ENCODE measurements around the gene CMAS.
A peak's percentile ranks its signal among the peaks of the same experiment; 100 is the strongest.
"Not testable (repeated sequence)": the region's sequence is repeated elsewhere in the genome, so short reads cannot be mapped to it uniquely, and the experiment has no call there.

Gene CMAS

GRCh38 chr12:22047494-22047893, 1.5 kb downstream of the CMAS start:
- DNase-seq (ENCODE audit: low read depth in 2 of 2): no peak

GRCh38 chr12:22048351-22049041, 2.5 kb downstream of the CMAS start:
- DNase-seq (ENCODE audit: low read depth in 2 of 2): no peak

GRCh38 chr12:22050078-22050477, 4.1 kb downstream of the CMAS start:
- no peak for DNase-seq (ENCODE audit: low read depth in 2 of 2)

GRCh38 chr12:22051114-22051698, 5.2 kb downstream of the CMAS start:
- DNase-seq (ENCODE audit: low read depth in 2 of 2): no peak

- DNase-seq (ENCODE audit: low read depth in 2 of 2): not testable (repeated sequence)
Measured at GRCh38 chr12:22052994-22053393, 7.0 kb downstream of the CMAS start.

GRCh38 chr12:22054155-22054554, 8.1 kb downstream of the CMAS start:
- DNase-seq (ENCODE audit: low read depth in 2 of 2): no peak

GRCh38 chr12:22056607-22057006, 10.6 kb downstream of the CMAS start:
- no peak for DNase-seq (ENCODE audit: low read depth in 2 of 2)

GRCh38 chr12:22059976-22060647, 14.1 kb downstream of the CMAS start:
- no peak for DNase-seq (ENCODE audit: low read depth in 2 of 2)

- DNase-seq (ENCODE audit: low read depth in 2 of 2): no peak
Measured at GRCh38 chr12:22064968-22065367, 18.9 kb downstream of the CMAS start.

GRCh38 chr12:22066310-22066709, 20.3 kb downstream of the CMAS start:
- DNase-seq (ENCODE audit: low read depth in 2 of 2): no peak

- no peak for DNase-seq (ENCODE audit: low read depth in 2 of 2)
Measured at GRCh38 chr12:22069851-22070250, 23.8 kb downstream of the CMAS start.

GRCh38 chr12:22082190-22082701, 36.2 kb downstream of the CMAS start:
- no peak for DNase-seq (ENCODE audit: low read depth in 2 of 2)

GRCh38 chr12:22083167-22083566, 37.1 kb downstream of the CMAS start:
- DNase-seq (ENCODE audit: low read depth in 2 of 2): peak; percentile 10 to 15

- no peak for DNase-seq (ENCODE audit: low read depth in 2 of 2)
Measured at GRCh38 chr12:22084852-22085251, 38.8 kb downstream of the CMAS start.

GRCh38 chr12:22088886-22089285, 42.9 kb downstream of the CMAS start:
- no peak for DNase-seq (ENCODE audit: low read depth in 2 of 2)

- DNase-seq (ENCODE audit: low read depth in 2 of 2): no peak
Measured at GRCh38 chr12:22089486-22089885, 43.5 kb downstream of the CMAS start.

GRCh38 chr12:22099062-22099461, 53.0 kb downstream of the CMAS start:
- not testable (repeated sequence) for DNase-seq (ENCODE audit: low read depth in 2 of 2)

- peak; percentile 26 to 28 for DNase-seq (ENCODE audit: low read depth in 2 of 2)
Measured at GRCh38 chr12:22100958-22101748, 55.1 kb downstream of the CMAS start.

GRCh38 chr12:22101749-22102243, 55.8 kb downstream of the CMAS start:
- peak; percentile 58 to 67 for DNase-seq (ENCODE audit: low read depth in 2 of 2)

GRCh38 chr12:22103418-22103817, 57.4 kb downstream of the CMAS start:
- no peak for DNase-seq (ENCODE audit: low read depth in 2 of 2)

GRCh38 chr12:22105542-22105941, 59.5 kb downstream of the CMAS start:
- DNase-seq (ENCODE audit: low read depth in 2 of 2): no peak

- DNase-seq (ENCODE audit: low read depth in 2 of 2): no peak
Measured at GRCh38 chr12:22110176-22110575, 64.2 kb downstream of the CMAS start.
